Breast epithelium (tissue), 4 donors: ENCODE data around the gene MYMK. TPM values are rescaled to one million over a fixed set of nuclear protein-coding genes. Genes with fewer than 3 reads are reported as not detected.
A peak's percentile ranks its signal among the peaks of the same experiment; 100 is the strongest.

Experiments
- DNase-seq, 2 donors: peaks; one replicate each; pipeline ENCODE4 v3.0.0-alpha.2; 2019; ENCODE audit warnings: low spot score in 2 of 2
- H3K27ac ChIP-seq, 2 donors: fragments of 200-600 bp; sonication (generic) in 1 of 2; one replicate each; pipeline ENCODE4 v1.5.1; 2016 to 2019; ENCODE audit warnings: mild to moderate bottlenecking in 1 of 2
- H3K27me3 ChIP-seq, 2 donors: fragments of 200-600 bp; sonication (generic) in 1 of 2; one replicate each; pipeline versions ENCODE4 v1.5.1 to v1.6.0; 2017 to 2019; ENCODE audit warnings: control low read depth in 1 of 2, mild to moderate bottlenecking in 1 of 2
- H3K36me3 ChIP-seq: fragments of 200-600 bp; one replicate; pipeline ENCODE4 v1.5.1; 2019
- H3K4me1 ChIP-seq, 2 donors: fragments of 200-600 bp; sonication (generic); one replicate each; pipeline ENCODE4 v1.5.1; 2016 to 2019; ENCODE audit warnings: control low read depth in 1 of 2
- H3K4me3 ChIP-seq, 3 donors: fragments of 200-600 bp; sonication (generic); 1 replicate in 2 of 3; 2 replicates in 1 of 3; pipeline ENCODE4 v1.5.1; 2016 to 2019; ENCODE audit warnings: mild to moderate bottlenecking in 3 of 3, moderate library complexity in 2 of 3
- H3K9me3 ChIP-seq, 2 donors: fragments of 200-600 bp; sonication (generic) in 1 of 2; one replicate each; pipeline ENCODE4 v1.5.1; 2016 to 2019; ENCODE audit warnings: control low read depth in 1 of 2
- POLR2A ChIP-seq: fragments of 450-650 bp; IDR thresholded peaks from one replicate; pipeline ENCODE4 v1.6.1; 2016; ENCODE audit warnings: antibody characterized with exemption, mild to moderate bottlenecking, moderate library complexity
- POLR2AphosphoS5 ChIP-seq, 3 donors: sonication (generic); formaldehyde crosslinking; IDR thresholded peaks; one replicate each; pipeline ENCODE4 v1.6.1; 2017; ENCODE audit warnings: antibody characterized with exemption in 3 of 3
- intact Hi-C: fragments of 100-400 bp; cut with DNase I; formaldehyde crosslinking; loops from one replicate; pipeline ENCODE4 v1.15.1; 2023; ENCODE audit warnings: low total_unique reads
- total RNA-seq, 3 donors: library from RNA; depleted of rRNA; stranded (reverse); fragments of >200 nt; gene quantifications; one replicate each; pipeline ENCODE4 v1.1.0, GENCODE V29; 2016
- TF ChIP-seq, protein P1 (sequence below), 3 donors: fragments of 450-650 bp; IDR thresholded peaks; one replicate each; pipeline ENCODE4 v1.5.1; 2016 to 2017; ENCODE audit warnings: antibody characterized with exemption in 3 of 3, mild to moderate bottlenecking in 3 of 3, moderate library complexity in 3 of 3

Gene MYMK, protein sequence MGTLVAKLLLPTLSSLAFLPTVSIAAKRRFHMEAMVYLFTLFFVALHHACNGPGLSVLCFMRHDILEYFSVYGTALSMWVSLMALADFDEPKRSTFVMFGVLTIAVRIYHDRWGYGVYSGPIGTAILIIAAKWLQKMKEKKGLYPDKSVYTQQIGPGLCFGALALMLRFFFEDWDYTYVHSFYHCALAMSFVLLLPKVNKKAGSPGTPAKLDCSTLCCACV
- not detected for total RNA-seq

DNA sequence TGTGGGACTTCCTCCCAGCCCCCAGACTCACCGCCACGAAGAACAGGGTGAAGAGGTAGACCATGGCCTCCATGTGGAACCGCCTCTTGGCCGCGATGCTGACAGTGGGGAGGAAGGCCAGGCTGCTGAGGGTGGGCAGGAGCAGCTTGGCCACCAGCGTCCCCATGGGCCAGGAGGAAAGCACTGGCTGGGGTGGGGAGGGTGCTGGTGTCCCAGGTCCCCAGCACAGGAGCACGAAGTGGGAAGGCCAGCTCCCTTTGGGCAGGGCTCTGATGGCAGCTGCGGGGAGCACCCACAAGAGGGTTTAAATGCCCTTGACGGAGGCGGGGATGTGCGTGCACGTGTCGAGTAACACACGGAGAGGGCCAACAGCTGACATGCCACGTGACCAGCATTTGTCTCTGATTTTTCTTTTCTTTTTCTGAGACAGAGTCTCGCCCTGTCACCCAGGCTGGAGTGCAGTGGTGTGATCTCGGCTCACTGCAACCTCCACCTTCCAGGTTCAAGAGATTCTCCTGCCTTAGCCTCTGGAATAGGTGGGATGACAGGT is at the start of gene MYMK:
Gene MYMK (minus strand): TSS at position 281 of the 550 bp plus-strand sequence. CDS start 115 bp downstream, at position 166.
- TF ChIP-seq, protein P1, sequence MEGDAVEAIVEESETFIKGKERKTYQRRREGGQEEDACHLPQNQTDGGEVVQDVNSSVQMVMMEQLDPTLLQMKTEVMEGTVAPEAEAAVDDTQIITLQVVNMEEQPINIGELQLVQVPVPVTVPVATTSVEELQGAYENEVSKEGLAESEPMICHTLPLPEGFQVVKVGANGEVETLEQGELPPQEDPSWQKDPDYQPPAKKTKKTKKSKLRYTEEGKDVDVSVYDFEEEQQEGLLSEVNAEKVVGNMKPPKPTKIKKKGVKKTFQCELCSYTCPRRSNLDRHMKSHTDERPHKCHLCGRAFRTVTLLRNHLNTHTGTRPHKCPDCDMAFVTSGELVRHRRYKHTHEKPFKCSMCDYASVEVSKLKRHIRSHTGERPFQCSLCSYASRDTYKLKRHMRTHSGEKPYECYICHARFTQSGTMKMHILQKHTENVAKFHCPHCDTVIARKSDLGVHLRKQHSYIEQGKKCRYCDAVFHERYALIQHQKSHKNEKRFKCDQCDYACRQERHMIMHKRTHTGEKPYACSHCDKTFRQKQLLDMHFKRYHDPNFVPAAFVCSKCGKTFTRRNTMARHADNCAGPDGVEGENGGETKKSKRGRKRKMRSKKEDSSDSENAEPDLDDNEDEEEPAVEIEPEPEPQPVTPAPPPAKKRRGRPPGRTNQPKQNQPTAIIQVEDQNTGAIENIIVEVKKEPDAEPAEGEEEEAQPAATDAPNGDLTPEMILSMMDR (IDR thresholded peaks at IDR 0.05), result no peak
- TF ChIP-seq POLR2A, result no peak
- TF ChIP-seq POLR2AphosphoS5 (IDR thresholded peaks at IDR 0.05), result no peak
- peaks cover 0 to 34% of the 10 kb centered on the region in 2 donors for H3K27me3 ChIP-seq
- H3K27ac ChIP-seq, result no peak within 1 kb of the TSS
- no peaks in the 10 kb centered on the region for H3K9me3 ChIP-seq
- H3K4me3 ChIP-seq, result no peak within 1 kb of the TSS
- no peak for DNase-seq
- intact Hi-C loops, result no loop called here
- H3K36me3 ChIP-seq, result no peaks in the 10 kb centered on the region
- peaks cover 0 to 5% of the 10 kb centered on the region in 2 donors for H3K4me1 ChIP-seq

DNA sequence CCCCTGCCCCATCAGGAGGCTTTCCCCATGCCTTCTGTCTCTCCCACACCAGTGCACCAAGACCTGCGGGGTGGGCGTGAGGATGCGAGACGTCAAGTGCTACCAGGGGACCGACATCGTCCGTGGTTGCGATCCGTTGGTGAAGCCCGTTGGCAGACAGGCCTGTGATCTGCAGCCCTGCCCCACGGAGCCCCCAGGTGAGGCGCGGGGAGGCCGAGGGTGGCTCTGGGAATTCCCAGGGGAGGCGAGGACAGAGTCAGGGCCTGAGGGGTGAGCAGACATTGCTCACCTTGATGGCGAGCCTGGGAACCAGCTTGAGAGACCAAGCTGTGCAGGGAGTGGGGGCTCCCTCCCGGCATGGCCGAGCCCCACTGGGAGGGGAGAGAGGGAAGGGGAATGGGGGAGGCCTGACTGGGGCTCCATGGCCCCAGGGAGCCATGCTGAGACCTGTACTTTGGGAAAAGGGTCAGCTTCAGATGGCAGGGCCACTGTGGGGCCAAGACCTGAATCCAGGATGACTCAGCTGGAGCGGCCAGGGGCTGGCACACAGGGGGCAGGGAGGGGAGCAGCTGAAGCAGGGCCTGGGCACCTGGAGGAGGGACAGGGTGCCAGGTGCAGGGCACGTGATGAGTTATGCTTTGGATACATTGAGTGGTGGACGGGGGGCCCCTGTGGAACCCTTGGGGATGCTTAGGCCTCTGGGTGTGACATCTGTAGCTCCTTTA is 49.2 kb upstream of the MYMK start:
- peaks cover 0 to 23% of the 10 kb centered on the region in 2 donors for H3K27me3 ChIP-seq
- no peaks in the 10 kb centered on the region for H3K36me3 ChIP-seq
- DNase-seq, result no peak
- no peaks in the 10 kb centered on the region for H3K9me3 ChIP-seq
- H3K4me3 ChIP-seq, result no peak overlapping the region
- peaks cover 0 to 3% of the 10 kb centered on the region in 2 donors for H3K4me1 ChIP-seq
- intact Hi-C loops, result no loop called here
- TF ChIP-seq POLR2AphosphoS5 (IDR thresholded peaks at IDR 0.05) (no peak), POLR2A (no peak)
- TF ChIP-seq, protein P1 (IDR thresholded peaks at IDR 0.05), result no peak
- H3K27ac ChIP-seq, result no peak overlapping the region

DNA sequence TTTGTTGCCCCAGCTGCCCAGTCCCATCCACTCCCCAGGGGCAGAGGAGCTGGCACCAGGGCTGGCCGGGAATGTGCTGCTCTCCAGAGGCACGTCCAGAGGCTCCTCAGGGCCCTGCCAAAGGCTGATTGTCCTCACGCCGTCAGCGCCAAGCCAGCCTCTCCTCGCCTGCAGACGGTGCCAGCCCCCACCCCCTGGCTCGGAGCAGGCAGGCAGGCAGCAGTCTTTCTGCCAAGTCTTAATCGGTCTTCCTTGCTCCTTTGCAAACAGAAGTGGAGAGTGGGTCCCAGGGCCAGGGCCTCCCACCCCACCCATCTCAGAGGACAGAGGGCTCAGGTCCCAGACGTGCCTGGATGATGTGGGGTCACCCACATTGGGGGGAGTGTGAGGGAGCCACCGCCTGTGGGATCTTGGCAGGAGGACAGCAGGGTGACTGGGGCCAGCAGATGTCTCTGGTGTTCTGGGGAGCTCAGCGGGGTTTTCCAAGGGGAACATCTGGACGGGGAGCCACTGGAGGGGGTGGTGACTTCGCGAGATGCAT is 48.1 kb upstream of the MYMK start:
- Histone ChIP-seq H3K4me3 (peak overlapping the region in 1 of 3 donors; percentile 8), H3K36me3 (no peaks in the 10 kb centered on the region), H3K27me3 (peaks cover 0 to 21% of the 10 kb centered on the region in 2 donors), H3K4me1 (peaks cover 0 to 3% of the 10 kb centered on the region in 2 donors), H3K27ac (no peak overlapping the region), H3K9me3 (no peaks in the 10 kb centered on the region)
- no peak for TF ChIP-seq POLR2A
- TF ChIP-seq, protein P1 (IDR thresholded peaks at IDR 0.05), result no peak
- TF ChIP-seq POLR2AphosphoS5 (IDR thresholded peaks at IDR 0.05), result no peak
- no peak for DNase-seq
- intact Hi-C loops, result no loop called here

DNA sequence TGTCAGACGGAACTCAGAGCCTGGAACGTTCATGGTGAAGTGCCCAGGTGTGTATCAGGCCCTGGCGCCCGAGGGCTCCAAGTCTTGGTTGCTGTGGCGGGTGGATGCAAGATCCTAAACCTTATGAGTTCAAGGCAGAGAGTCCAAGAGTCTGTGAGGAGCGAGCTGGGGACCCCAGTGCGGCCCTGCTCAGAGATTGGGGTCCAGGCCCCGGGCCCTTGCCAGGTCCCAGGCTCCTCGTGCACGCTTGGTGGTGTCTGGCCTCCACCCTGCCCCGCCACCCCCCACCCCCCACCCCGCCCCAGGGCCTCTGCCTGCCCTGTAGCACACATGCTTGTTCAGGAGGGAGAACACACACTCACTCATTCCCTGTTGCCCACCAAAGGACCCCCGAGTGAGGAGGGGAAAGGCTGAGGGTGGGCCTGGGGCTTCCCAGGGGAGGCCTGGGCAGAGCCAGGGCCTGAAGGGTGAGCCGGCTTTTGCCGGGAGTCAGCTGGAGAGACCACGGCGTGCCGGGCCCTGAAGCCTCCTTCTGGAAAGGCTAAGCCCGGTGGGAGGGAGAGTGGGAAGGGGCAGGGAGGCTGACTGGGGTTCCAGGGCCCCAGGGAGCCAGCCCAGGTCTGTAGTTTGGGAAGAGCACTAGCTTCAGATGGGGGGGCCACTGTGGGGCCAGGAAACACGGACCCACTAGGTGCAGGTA is 47.3 kb upstream of the MYMK start:
- intact Hi-C loops, result no loop called here
- H3K4me1 ChIP-seq, result peaks cover 0 to 2% of the 10 kb centered on the region in 2 donors
- no peak overlapping the region for H3K27ac ChIP-seq
- no peaks in the 10 kb centered on the region for H3K9me3 ChIP-seq
- TF ChIP-seq POLR2AphosphoS5 (IDR thresholded peaks at IDR 0.05), result no peak
- TF ChIP-seq POLR2A, result no peak
- TF ChIP-seq, protein P1 (IDR thresholded peaks at IDR 0.05), result no peak
- no peaks in the 10 kb centered on the region for H3K36me3 ChIP-seq
- no peak overlapping the region for H3K4me3 ChIP-seq
- H3K27me3 ChIP-seq, result peaks cover 0 to 21% of the 10 kb centered on the region in 2 donors
- DNase-seq, result no peak
